Pancreas (tissue), 10 donors: ENCODE results near the gene SNRNP200. TPM values are rescaled to one million over a fixed set of nuclear protein-coding genes. Genes with fewer than 3 reads are reported as not detected.
A peak's percentile ranks its signal among the peaks of the same experiment; 100 is the strongest.
"Not testable (repeated sequence)": the region's sequence is repeated elsewhere in the genome, so short reads cannot be mapped to it uniquely, and the experiment has no call there.

Experiments used
- ATAC-seq, 4 donors: fragments of 200-7000 bp; cut with Tn5 transposase; one replicate each; pipeline versions ENCODE4 v1.8.0 to v1.9.1; 2020; ENCODE audit warnings: mild to moderate bottlenecking in 4 of 4, moderate library complexity in 4 of 4
- DNase-seq, 6 donors: peaks; one replicate each; pipeline ENCODE4 v3.0.0-alpha.2; 2020
- FAIRE-seq: peaks from 2 replicates; lab custom pipeline; 2012; peaks lifted over from hg19 to GRCh38; lab: Jason Lieb, UNC
- H3K27ac ChIP-seq, 4 donors: fragments of 200-600 bp; sonication (generic); 1 replicate in 3 of 4; 2 replicates in 1 of 4; pipeline versions ENCODE4 v1.5.0 to v1.8.0; 2020
- H3K27me3 ChIP-seq, 4 donors: fragments of 200-600 bp; one replicate each; pipeline ENCODE4 v1.8.0; 2021
- H3K36me3 ChIP-seq, 3 donors: fragments of 200-600 bp; sonication (generic) in 1 of 3; one replicate each; pipeline versions ENCODE4 v1.5.0 to v1.8.0; 2020 to 2021
- H3K4me1 ChIP-seq, 3 donors: fragments of 200-600 bp; one replicate each; pipeline ENCODE4 v1.8.0; 2021
- H3K4me3 ChIP-seq, 4 donors: fragments of 200-600 bp; sonication (generic) in 2 of 4; one replicate each; pipeline versions ENCODE4 v1.5.0 to v1.8.0; 2020 to 2021
- H3K9me3 ChIP-seq, 4 donors: fragments of 200-600 bp; one replicate each; pipeline ENCODE4 v1.8.0; 2021
- CTCF ChIP-seq, 4 donors: fragments of 200-600 bp; sonication (generic) in 3 of 4; IDR thresholded peaks; one replicate each; pipeline versions ENCODE4 v1.5.0 to v1.8.0; 2021; ENCODE audit warnings: antibody characterized with exemption in 4 of 4
- WGBS, 2 donors: extraction: QIAGEN DNeasy Blood & Tissue Kit; methylation state at CpG; one replicate each; pipeline ENCODE4 v1.1.7; 2013; 5-methylcytosine and 5-hydroxymethylcytosine counted together
- intact Hi-C, 3 donors: fragments of 100-400 bp; cut with DNase I; formaldehyde crosslinking; loops; one replicate each; pipeline versions ENCODE4 v1.11.1 to v1.14.2; 2022
- polyA plus RNA-seq, 2 donors: library from polyadenylated mRNA; stranded (reverse); fragments of 200-250 nt; gene quantifications; one replicate each; pipeline ENCODE4 v1.2.3, GENCODE V29; 2013
- total RNA-seq, 6 donors: library from RNA; stranded (reverse); fragmentation: NEBNext Ultra II Directional in 4 of 6; extraction: Animal tissue kit (Norgen Biotek cat#: 25700) in 4 of 6; gene quantifications; one replicate each; pipeline versions ENCODE4 v1.2.1 to v1.2.4, GENCODE V29; 2021 to 2023
- donor health status: healthy with polysubstance abuse.
- donor health status: DM: no; HTN: no; CAD: no; lungs with moderate emphysema.
- donor health status: DM: no; HTN: no; CAD: no.
- donor health status: control.
- donor health status: control.
- donor health status: Bipolar disorder and iron deficiency.
- donor health status: DM: yes; HTN: yes; CAD: no.
- donor health status: DM: no; HTN: no; CAD: no.
- donor health status: DM: no; HTN: no; CAD: no.
- donor health status: DM: yes; HTN: yes; CAD: no.

Gene SNRNP200
- total and polyA plus RNA-seq, 8 donors: 42.1 to 87.7 (median 50.3) TPM

GRCh38 chr2:96306370-96306769 lies 1.0 kb upstream of the SNRNP200 start:
- H3K4me1 ChIP-seq: peaks cover 3 to 15% (median 7%) of the 10 kb centered on the region in 3 donors
- H3K36me3 ChIP-seq: peaks cover 6 to 21% (median 15%) of the 10 kb centered on the region in 3 donors
- no peak for TF ChIP-seq CTCF (IDR thresholded peaks at IDR 0.05)
- DNase-seq: no peak
- WGBS, 2 donors: 69 to 75% methylated on average over 3 of the region's 3 CpGs
- intact Hi-C loops: no loop called here
- H3K9me3 ChIP-seq: no peaks in the 10 kb centered on the region
- H3K27me3 ChIP-seq: no peaks in the 10 kb centered on the region
- H3K27ac ChIP-seq: no peak overlapping the region
- no peak for FAIRE-seq
- peak overlapping the region in 2 of 4 donors; percentile 74 to 80 for H3K4me3 ChIP-seq
- ATAC-seq: no peak

GRCh38 chr2:96305979-96306308 lies 598 bp upstream of the SNRNP200 start:
- intact Hi-C loops: no loop called here
- 8 to 13% methylated on average over 9 of the region's 9 CpGs for WGBS, 2 donors
- no peak for TF ChIP-seq CTCF (IDR thresholded peaks at IDR 0.05)

GRCh38 chr2:96304606-96305005 lies 740 bp downstream of the SNRNP200 start:
- peaks cover 11 to 38% (median 19%) of the 10 kb centered on the region in 3 donors for H3K36me3 ChIP-seq
- 53 to 54% methylated on average over 11 of the region's 11 CpGs for WGBS, 2 donors
- H3K9me3 ChIP-seq: no peaks in the 10 kb centered on the region
- H3K27me3 ChIP-seq: no peaks in the 10 kb centered on the region
- H3K4me3 ChIP-seq: peak overlapping the region in 3 of 4 donors; percentile 74 to 91 (median 80)
- ATAC-seq (no peak), FAIRE-seq (no peak), DNase-seq (no peak)
- intact Hi-C loops: no loop called here
- H3K4me1 ChIP-seq: peaks cover 3 to 15% (median 7%) of the 10 kb centered on the region in 3 donors
- H3K27ac ChIP-seq: no peak overlapping the region
- no peak for TF ChIP-seq CTCF (IDR thresholded peaks at IDR 0.05)

More at GRCh38 chr2:96305979-96306308, 598 bp upstream of the SNRNP200 start:
- DNase-seq: no peak
- peak overlapping the region; percentile 74 to 91 (median 78) for H3K4me3 ChIP-seq
- FAIRE-seq: no peak
- no peaks in the 10 kb centered on the region for H3K9me3 ChIP-seq
- H3K4me1 ChIP-seq: peaks cover 3 to 15% (median 7%) of the 10 kb centered on the region in 3 donors
- peak in 2 of 4 donors; percentile 3 to 7 for ATAC-seq
- H3K27ac ChIP-seq: peak overlapping the region; percentile 55 to 74 (median 70)
- peaks cover 6 to 25% (median 18%) of the 10 kb centered on the region in 3 donors for H3K36me3 ChIP-seq
- no peaks in the 10 kb centered on the region for H3K27me3 ChIP-seq

- no peak for ATAC-seq
- no peaks in the 10 kb centered on the region for H3K27me3 ChIP-seq
- no peak for DNase-seq
- H3K4me3 ChIP-seq: no peak overlapping the region
- peaks cover 20 to 66% (median 46%) of the 10 kb centered on the region in 3 donors for H3K36me3 ChIP-seq
- no peaks in the 10 kb centered on the region for H3K9me3 ChIP-seq
- WGBS, 2 donors: 59 to 61% methylated on average over 1 of the region's 1 CpG
- no peak for TF ChIP-seq CTCF (IDR thresholded peaks at IDR 0.05)
- peaks cover 3 to 15% (median 7%) of the 10 kb centered on the region in 3 donors for H3K4me1 ChIP-seq
- FAIRE-seq: no peak
- intact Hi-C loops: no loop called here
- no peak overlapping the region for H3K27ac ChIP-seq
These were observed 3.5 kb downstream of the SNRNP200 start for GRCh38 chr2:96301865-96302264.

GRCh38 chr2:96296925-96297324 lies 8.4 kb downstream of the SNRNP200 start:
- DNase-seq (no peak), ATAC-seq (no peak), FAIRE-seq (no peak)
- TF ChIP-seq CTCF (IDR thresholded peaks at IDR 0.05): no peak
- Histone ChIP-seq H3K36me3 (peaks cover 23 to 99% (median 55%) of the 10 kb centered on the region in 3 donors), H3K27ac (no peak overlapping the region), H3K9me3 (no peaks in the 10 kb centered on the region), H3K27me3 (no peaks in the 10 kb centered on the region), H3K4me1 (no peaks in the 10 kb centered on the region), H3K4me3 (no peak overlapping the region)
- intact Hi-C loops: no loop called here
- 77 to 78% methylated on average over 5 of the region's 5 CpGs for WGBS, 2 donors

- H3K27ac ChIP-seq, H3K4me1 ChIP-seq, DNase-seq, intact Hi-C loops, FAIRE-seq, H3K4me3 ChIP-seq, ATAC-seq, H3K9me3 ChIP-seq, H3K27me3 ChIP-seq: not testable (repeated sequence)
- peaks cover 27 to 99% (median 69%) of the 10 kb centered on the region in 3 donors for H3K36me3 ChIP-seq
- 91 to 94% methylated on average over 8 of the region's 8 CpGs for WGBS, 2 donors
These were observed 11.1 kb downstream of the SNRNP200 start for GRCh38 chr2:96294271-96294670.
